ENCODE data around the gene OSTC.

OSTC gene

DNA sequence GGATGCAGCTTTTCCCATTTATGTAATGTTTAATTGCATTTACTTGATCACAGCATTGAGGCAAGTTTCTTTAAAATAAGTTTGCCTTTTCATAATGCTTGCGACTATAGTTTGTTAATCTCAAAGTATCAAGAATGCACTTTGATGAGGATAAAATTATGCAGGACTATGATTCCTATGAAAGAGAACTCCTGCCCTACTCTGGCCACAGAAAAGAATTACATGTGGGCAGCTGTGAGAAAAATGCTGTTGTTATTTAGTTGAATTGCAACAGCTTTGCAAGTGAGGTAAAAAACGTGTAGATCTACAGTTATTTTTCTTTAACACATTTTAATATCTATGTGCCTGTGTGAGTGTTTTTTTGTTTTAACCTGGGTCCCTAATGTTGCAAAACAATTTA, 12.5 kb upstream of the OSTC start:
- DNase-seq (ENCODE audit: low read depth in 1 of 2, low spot score in 1 of 2) = no peak
- Histone ChIP-seq H3K4me3 (replicated peaks; ENCODE audit: insufficient read depth, low read length) (no peak overlapping the region), H3K27ac (replicated peaks) (no peak overlapping the region), H3K27me3 (ENCODE audit: insufficient read depth, poor library complexity, severe bottlenecking) (no peaks in the 10 kb centered on the region)
- TF ChIP-seq GABPA (IDR thresholded peaks at IDR 0.05; ENCODE audit: low read depth) (no peak), SPI1 (IDR thresholded peaks at IDR 0.05; ENCODE audit: borderline replicate concordance, low read depth) (no peak), POLR2AphosphoS5 (IDR thresholded peaks at IDR 0.05; ENCODE audit: low read depth) (no peak)
- TF ChIP-seq, protein P1, sequence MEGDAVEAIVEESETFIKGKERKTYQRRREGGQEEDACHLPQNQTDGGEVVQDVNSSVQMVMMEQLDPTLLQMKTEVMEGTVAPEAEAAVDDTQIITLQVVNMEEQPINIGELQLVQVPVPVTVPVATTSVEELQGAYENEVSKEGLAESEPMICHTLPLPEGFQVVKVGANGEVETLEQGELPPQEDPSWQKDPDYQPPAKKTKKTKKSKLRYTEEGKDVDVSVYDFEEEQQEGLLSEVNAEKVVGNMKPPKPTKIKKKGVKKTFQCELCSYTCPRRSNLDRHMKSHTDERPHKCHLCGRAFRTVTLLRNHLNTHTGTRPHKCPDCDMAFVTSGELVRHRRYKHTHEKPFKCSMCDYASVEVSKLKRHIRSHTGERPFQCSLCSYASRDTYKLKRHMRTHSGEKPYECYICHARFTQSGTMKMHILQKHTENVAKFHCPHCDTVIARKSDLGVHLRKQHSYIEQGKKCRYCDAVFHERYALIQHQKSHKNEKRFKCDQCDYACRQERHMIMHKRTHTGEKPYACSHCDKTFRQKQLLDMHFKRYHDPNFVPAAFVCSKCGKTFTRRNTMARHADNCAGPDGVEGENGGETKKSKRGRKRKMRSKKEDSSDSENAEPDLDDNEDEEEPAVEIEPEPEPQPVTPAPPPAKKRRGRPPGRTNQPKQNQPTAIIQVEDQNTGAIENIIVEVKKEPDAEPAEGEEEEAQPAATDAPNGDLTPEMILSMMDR (IDR thresholded peaks at IDR 0.05; ENCODE audit: insufficient read depth, low read length) = no peak
- TF ChIP-seq, protein P2, sequence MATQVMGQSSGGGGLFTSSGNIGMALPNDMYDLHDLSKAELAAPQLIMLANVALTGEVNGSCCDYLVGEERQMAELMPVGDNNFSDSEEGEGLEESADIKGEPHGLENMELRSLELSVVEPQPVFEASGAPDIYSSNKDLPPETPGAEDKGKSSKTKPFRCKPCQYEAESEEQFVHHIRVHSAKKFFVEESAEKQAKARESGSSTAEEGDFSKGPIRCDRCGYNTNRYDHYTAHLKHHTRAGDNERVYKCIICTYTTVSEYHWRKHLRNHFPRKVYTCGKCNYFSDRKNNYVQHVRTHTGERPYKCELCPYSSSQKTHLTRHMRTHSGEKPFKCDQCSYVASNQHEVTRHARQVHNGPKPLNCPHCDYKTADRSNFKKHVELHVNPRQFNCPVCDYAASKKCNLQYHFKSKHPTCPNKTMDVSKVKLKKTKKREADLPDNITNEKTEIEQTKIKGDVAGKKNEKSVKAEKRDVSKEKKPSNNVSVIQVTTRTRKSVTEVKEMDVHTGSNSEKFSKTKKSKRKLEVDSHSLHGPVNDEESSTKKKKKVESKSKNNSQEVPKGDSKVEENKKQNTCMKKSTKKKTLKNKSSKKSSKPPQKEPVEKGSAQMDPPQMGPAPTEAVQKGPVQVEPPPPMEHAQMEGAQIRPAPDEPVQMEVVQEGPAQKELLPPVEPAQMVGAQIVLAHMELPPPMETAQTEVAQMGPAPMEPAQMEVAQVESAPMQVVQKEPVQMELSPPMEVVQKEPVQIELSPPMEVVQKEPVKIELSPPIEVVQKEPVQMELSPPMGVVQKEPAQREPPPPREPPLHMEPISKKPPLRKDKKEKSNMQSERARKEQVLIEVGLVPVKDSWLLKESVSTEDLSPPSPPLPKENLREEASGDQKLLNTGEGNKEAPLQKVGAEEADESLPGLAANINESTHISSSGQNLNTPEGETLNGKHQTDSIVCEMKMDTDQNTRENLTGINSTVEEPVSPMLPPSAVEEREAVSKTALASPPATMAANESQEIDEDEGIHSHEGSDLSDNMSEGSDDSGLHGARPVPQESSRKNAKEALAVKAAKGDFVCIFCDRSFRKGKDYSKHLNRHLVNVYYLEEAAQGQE (IDR thresholded peaks at IDR 0.05; ENCODE audit: insufficient replicate concordance, low read depth) = no peak

- Histone ChIP-seq H3K4me3 (replicated peaks; ENCODE audit: insufficient read depth, low read length) (no peak overlapping the region), H3K27ac (replicated peaks) (no peak overlapping the region), H3K27me3 (ENCODE audit: insufficient read depth, poor library complexity, severe bottlenecking) (no peaks in the 10 kb centered on the region)
- DNase-seq (ENCODE audit: low read depth in 1 of 2, low spot score in 1 of 2) = no peak
- TF ChIP-seq, protein P2 (IDR thresholded peaks at IDR 0.05; ENCODE audit: insufficient replicate concordance, low read depth) = no peak
- no peak for TF ChIP-seq SPI1 (IDR thresholded peaks at IDR 0.05; ENCODE audit: borderline replicate concordance, low read depth)
- TF ChIP-seq, protein P1 (IDR thresholded peaks at IDR 0.05; ENCODE audit: insufficient read depth, low read length) = no peak
- no peak for TF ChIP-seq GABPA (IDR thresholded peaks at IDR 0.05; ENCODE audit: low read depth)
- no peak for TF ChIP-seq POLR2AphosphoS5 (IDR thresholded peaks at IDR 0.05; ENCODE audit: low read depth)
Observed at GRCh38 chr4:108644237-108644636, 6.2 kb upstream of the OSTC start.

DNA sequence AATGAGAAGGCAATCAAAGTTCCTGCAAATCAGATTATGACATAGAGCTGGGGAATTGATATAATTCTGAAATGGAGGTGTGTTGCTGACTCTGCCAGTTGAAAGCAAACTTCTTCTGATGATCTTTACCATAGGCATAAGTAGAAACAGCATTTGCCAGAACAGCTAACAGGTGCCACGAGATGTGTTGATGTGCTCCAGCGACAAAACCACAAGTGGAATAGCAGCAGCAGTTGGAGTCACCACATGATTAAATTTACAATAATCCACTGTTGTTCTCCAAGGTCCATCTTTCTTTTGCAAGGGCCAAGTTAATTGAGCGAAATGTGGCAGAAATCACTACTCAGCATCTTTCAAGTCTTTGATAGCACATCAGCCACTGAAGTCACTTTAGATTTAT, 3.7 kb upstream of the OSTC start:
- no peak for TF ChIP-seq POLR2AphosphoS5 (IDR thresholded peaks at IDR 0.05; ENCODE audit: low read depth)
- TF ChIP-seq SPI1 (IDR thresholded peaks at IDR 0.05; ENCODE audit: borderline replicate concordance, low read depth) = no peak
- TF ChIP-seq, protein P2 (IDR thresholded peaks at IDR 0.05; ENCODE audit: insufficient replicate concordance, low read depth) = no peak
- no peak for TF ChIP-seq GABPA (IDR thresholded peaks at IDR 0.05; ENCODE audit: low read depth)
- TF ChIP-seq, protein P1 (IDR thresholded peaks at IDR 0.05; ENCODE audit: insufficient read depth, low read length) = no peak
- no peak for DNase-seq (ENCODE audit: low read depth in 1 of 2, low spot score in 1 of 2)
- no peaks in the 10 kb centered on the region for H3K27me3 ChIP-seq (ENCODE audit: insufficient read depth, poor library complexity, severe bottlenecking)
- no peak overlapping the region for H3K27ac ChIP-seq (replicated peaks)
- H3K4me3 ChIP-seq (replicated peaks; ENCODE audit: insufficient read depth, low read length) = no peak overlapping the region

All from HL-60 (cell line).